GM12878 (cell line): ENCODE results near the gene SCARB2. TPM values are rescaled to one million over a fixed set of nuclear protein-coding genes. Genes with fewer than 3 reads are reported as not detected.

Source experiments
- ATAC-seq: fragments of 200-7000 bp; cut with Tn5 transposase; 3 replicates; pipeline ENCODE4 v1.9.1; 2020; ENCODE audit warnings: mild to moderate bottlenecking, moderate library complexity
- BruUV-seq: library from RNA; stranded (reverse); fragments of 400-500 nt; replicated peaks from 2 replicates; lab custom pipeline; 2021; lab: Mats Ljungman, UMichigan
- CTCF ChIA-PET: fragments of 300-600 bp; sonication (Branson Sonifier 250); formaldehyde crosslinking; extraction: SDS; loops from one replicate; lab custom pipeline; 2021; ENCODE audit warnings: inconsistent platforms; lab: Yijun Ruan, JAX
- POLR2A ChIA-PET: fragments of 350-600 bp; formaldehyde crosslinking; extraction: SDS; loops from one replicate; lab custom pipeline; 2021; ENCODE audit warnings: inconsistent platforms; lab: Charles Lee
- RAD21 ChIA-PET: fragments of 300-600 bp; sonication (Branson Sonifier 250); formaldehyde crosslinking; loops from one replicate; lab custom pipeline; 2023; ENCODE audit warnings: antibody characterized with exemption; ENCODE audit not compliant: unreplicated experiment; lab: Charles Lee
- SMC1A ChIA-PET: fragments of 300-600 bp; sonication (Branson Sonifier 250); formaldehyde crosslinking; loops from one replicate; lab custom pipeline; 2023; ENCODE audit not compliant: unreplicated experiment, uncharacterized antibody; lab: Charles Lee
- DNase-seq: peaks from one replicate; pipeline ENCODE4 v3.0.0-alpha.2; 2011; ENCODE audit warnings: low read depth, low spot score
- FAIRE-seq: peaks from 3 replicates; lab custom pipeline; 2011; peaks lifted over from hg19 to GRCh38; lab: Jason Lieb, UNC
- H2AFZ ChIP-seq: 2 replicates; pipeline ENCODE4 v1.6.0; 2011; ENCODE audit warnings: low read depth, low read length, control low read depth; ENCODE audit not compliant: control insufficient read depth
- H3K27ac ChIP-seq: 2 replicates; pipeline ENCODE4 v1.5.1; 2011; ENCODE audit warnings: control low read depth; ENCODE audit not compliant: control insufficient read depth, insufficient read depth
- H3K27me3 ChIP-seq, 2 experiments: replicated peaks in 1 of 2; 2 replicates each; pipeline versions ENCODE4 v1.6.0 to v1.6.1; 2011; ENCODE audit warnings: low read length in 1 of 2; ENCODE audit not compliant: control insufficient read depth in 2 of 2, insufficient read depth in 2 of 2
- H3K36me3 ChIP-seq, 2 experiments: 2 replicates each; pipeline ENCODE4 v1.5.1; 2011; ENCODE audit warnings: low read length in 1 of 2; ENCODE audit not compliant: control insufficient read depth in 2 of 2, insufficient read depth in 2 of 2
- H3K4me1 ChIP-seq: 2 replicates; pipeline ENCODE4 v1.6.1; 2011; ENCODE audit warnings: mild to moderate bottlenecking, low read length, moderate library complexity, mixed read lengths; ENCODE audit not compliant: control insufficient read depth, insufficient read depth
- H3K4me2 ChIP-seq: 2 replicates; pipeline ENCODE4 v1.6.0; 2011; ENCODE audit warnings: control low read depth; ENCODE audit not compliant: control insufficient read depth, insufficient read depth
- H3K4me3 ChIP-seq: fragments of 200-600 bp; sonication (generic); 2 replicates; pipeline ENCODE4 v1.5.1; 2016
- H3K79me2 ChIP-seq: 2 replicates; pipeline ENCODE4 v1.6.0; 2011; ENCODE audit warnings: low read length; ENCODE audit not compliant: control insufficient read depth, insufficient read depth
- H3K9ac ChIP-seq: 2 replicates; pipeline ENCODE4 v1.8.0; 2011; ENCODE audit warnings: low read length, control low read depth, mixed read lengths; ENCODE audit not compliant: control insufficient read depth, insufficient read depth
- H3K9me3 ChIP-seq: replicated peaks from 3 replicates; pipeline ENCODE4 v1.5.1; 2011; ENCODE audit warnings: mild to moderate bottlenecking, low read length; ENCODE audit not compliant: control insufficient read depth, insufficient read depth
- H4K20me1 ChIP-seq: 2 replicates; pipeline ENCODE4 v1.6.0; 2011; ENCODE audit not compliant: control insufficient read depth, insufficient read depth
- ATF2 ChIP-seq: IDR thresholded peaks from 2 replicates; pipeline ENCODE4 v1.6.1; 2012; ENCODE audit warnings: low read length, inconsistent platforms
- BHLHE40 ChIP-seq, 2 experiments: fragments of 450-650 bp in 1 of 2; IDR thresholded peaks; 2 replicates each; pipeline ENCODE4 v1.6.1; 2011 to 2017; ENCODE audit warnings: low read depth in 2 of 2, borderline replicate concordance in 1 of 2, improper control_type of control experiment in 1 of 2, low read length in 1 of 2, mild to moderate bottlenecking in 1 of 2
- CBFB ChIP-seq: IDR thresholded peaks from 2 replicates; pipeline ENCODE4 v1.6.1; 2016; ENCODE audit warnings: antibody characterized with exemption, low read depth
- CBX5 ChIP-seq: sonication (generic); IDR thresholded peaks from 2 replicates; pipeline ENCODE4 v1.6.1; 2016; ENCODE audit warnings: low read depth, moderate library complexity, mild to moderate bottlenecking, inconsistent platforms
- CREM ChIP-seq: IDR thresholded peaks from 2 replicates; pipeline ENCODE4 v1.6.1; 2014; ENCODE audit warnings: antibody characterized with exemption, low read depth
- CTCF ChIP-seq, 3 experiments: IDR thresholded peaks in 2 of 3; conservative IDR thresholded peaks in 1 of 3; 2 replicates each; pipeline ENCODE4 v1.5.1; 2011; ENCODE audit warnings: low read depth in 3 of 3, low read length in 3 of 3, mild to moderate bottlenecking in 3 of 3, control low read depth in 2 of 3, moderate library complexity in 2 of 3, inconsistent platforms in 1 of 3, mixed read lengths in 1 of 3; ENCODE audit not compliant: control insufficient read depth in 2 of 3, insufficient read depth in 1 of 3; ENCODE audit errors: extremely low read depth in 1 of 3
- E2F4 ChIP-seq: IDR thresholded peaks from 2 replicates; pipeline ENCODE4 v1.6.1; 2012; ENCODE audit warnings: low read depth, low read length, improper control_type of control experiment
- GATAD2B ChIP-seq: fragments of 450-650 bp; conservative IDR thresholded peaks from 2 replicates; pipeline ENCODE4 v1.6.1; 2017; ENCODE audit warnings: low read depth, mild to moderate bottlenecking, moderate library complexity
- IRF5 ChIP-seq: fragments of 450-650 bp; IDR thresholded peaks from 2 replicates; pipeline ENCODE4 v1.6.1; 2017; ENCODE audit warnings: borderline replicate concordance
- POLR2AphosphoS2 ChIP-seq: IDR thresholded peaks from 2 replicates; pipeline ENCODE4 v1.6.1; 2011; ENCODE audit warnings: low read depth, mild to moderate bottlenecking, low read length, improper control_type of control experiment, moderate library complexity
- RCOR1 ChIP-seq: conservative IDR thresholded peaks from 2 replicates; pipeline ENCODE4 v1.6.1; 2012; ENCODE audit warnings: low read depth, low read length, improper control_type of control experiment
- RFX5 ChIP-seq: IDR thresholded peaks from 2 replicates; pipeline ENCODE4 v1.6.1; 2011; ENCODE audit warnings: low read depth, low read length, improper control_type of control experiment
- SIN3A ChIP-seq: IDR thresholded peaks from 2 replicates; pipeline ENCODE4 v1.6.1; 2012; ENCODE audit warnings: low read depth, low read length, improper control_type of control experiment
- SMARCA5 ChIP-seq: fragments of 450-650 bp; IDR thresholded peaks from 2 replicates; pipeline ENCODE4 v1.6.1; 2017; ENCODE audit warnings: mild to moderate bottlenecking
- STAT3 ChIP-seq: IDR thresholded peaks from 2 replicates; pipeline ENCODE4 v1.6.1; 2011; ENCODE audit warnings: low read depth, low read length, improper control_type of control experiment
- TBL1XR1 ChIP-seq: IDR thresholded peaks from 2 replicates; pipeline ENCODE4 v1.6.1; 2012; ENCODE audit warnings: low read depth, low read length, improper control_type of control experiment
- ZBED1 ChIP-seq: IDR thresholded peaks from 2 replicates; pipeline ENCODE4 v1.6.1; 2016; ENCODE audit warnings: borderline replicate concordance
- WGBS: methylation state at CpG from one replicate; pipeline ENCODE4 v1.1.6; 2016; ENCODE audit warnings: low lambda C conversion rate; ENCODE audit not compliant: insufficient replicate concordance, insufficient coverage; ENCODE audit errors: missing lambda C conversion rate; 5-methylcytosine and 5-hydroxymethylcytosine counted together
- in situ Hi-C: fragments of 300-500 bp; cut with MboI; formaldehyde crosslinking; loops from 9 replicates; pipeline ENCODE4 v1.14.3; 2018; ENCODE audit warnings: mixed read lengths
- intact Hi-C: fragments of 100-400 bp; cut with micrococcal nuclease; formaldehyde crosslinking; loops from one replicate; pipeline ENCODE4 v1.14.2; 2022; ENCODE audit not compliant: unreplicated experiment
- polyA plus RNA-seq, 11 experiments: library from polyadenylated mRNA; depleted of rRNA in 4 of 11; unstranded in 6 of 11; stranded (reverse) in 5 of 11; fragments of >200 nt; fragmentation: Nextera tagmentation in 4 of 11; fragmentation: Illumina TruSeq in 1 of 11; extraction: Ambion mirVana in 4 of 11; extraction: Trizol in 1 of 11; gene quantifications; 1 replicate in 1 of 11; 2 replicates in 10 of 11; pipeline versions ENCODE4 v1.2.1 to v1.2.3, GENCODE V29; 2011 to 2016; ENCODE audit warnings: inconsistent platforms in 2 of 11, missing spikeins in 2 of 11, low read depth in 1 of 11
- total RNA-seq, 4 experiments: library from RNA; depleted of rRNA in 3 of 4; stranded (reverse); fragments of >200 nt in 3 of 4; fragmentation: Illumina TruSeq in 1 of 4; extraction: Trizol in 1 of 4; gene quantifications; 2 replicates each; pipeline versions ENCODE4 v1.2.1 to v1.2.3, GENCODE V29; 2013 to 2021

The SCARB2 gene
- total and polyA plus RNA-seq, 10 of the 15 experiments (the other 5 are each of a cell fraction or from before 2014, with no cell fraction given), result 2.1 to 11.7 (median 9.5) TPM

GRCh38 chr4:76148142-76148865, 65.3 kb downstream of the SCARB2 start, which contains the start of gene NUP54:
NUP54 (minus strand) TSS chr4:76148397; CDS start chr4:76148374, 23 bp downstream.
- CTCF ChIA-PET, result interaction anchor here (0.9 to 2.7 kb wide), 3 partner anchors 14 to 230 kb away, joined by 3 to 6 read pairs (median 5); no protein-coding TSS in a partner anchor
- intact Hi-C loops (loop anchor here (1.0 kb wide), 1 partner anchor 158 kb away; the partner anchor contains the start of gene SDAD1), in situ Hi-C loops (no loop called here)
- H3K4me2 ChIP-seq, result peak within 1 kb of the TSS; percentile 61
- peaks cover 3% of the 10 kb centered on the region; the same call in 1 of the 2 replicates for H3K4me1 ChIP-seq
- ATAC-seq, result peak; percentile 97
- DNase-seq, result peak; percentile 92
- no peaks in the 10 kb centered on the region for H3K9me3 ChIP-seq
- SMC1A ChIA-PET, result interaction anchor here (0.6 to 2.8 kb wide), 5 partner anchors 12 to 356 kb away, joined by 3 to 6 read pairs (median 3); partner anchors contain the start of gene SDAD1
- whole genome bisulfite sequencing, result under 1% methylated on average over 47 of the region's 47 CpGs
- H2AFZ ChIP-seq, result peak within 1 kb of the TSS; percentile 92
- H3K36me3 ChIP-seq, result peaks cover 0 to 11% of the 10 kb centered on the region in 2 experiments; a peak in 3 of 4 replicates
- POLR2A ChIA-PET, result interaction anchor here (1.0 kb wide), 2 partner anchors 50 to 86 kb away, joined by 3 to 5 read pairs; no protein-coding TSS in a partner anchor
- H3K79me2 ChIP-seq, result peaks cover 50% of the 10 kb centered on the region
- peak within 1 kb of the TSS; percentile 89 for H3K27ac ChIP-seq
- no TSS peak for BruUV-seq
- RAD21 ChIA-PET, result interaction anchor here (0.9 to 1.1 kb wide), 2 partner anchors 151 to 153 kb away, joined by 3 read pairs; no protein-coding TSS in a partner anchor
- peak; percentile 89 for FAIRE-seq
- H3K27me3 ChIP-seq, result no peaks in the 10 kb centered on the region
- peak within 1 kb of the TSS; percentile 76 for H3K9ac ChIP-seq
- H4K20me1 ChIP-seq, result no peaks in the 10 kb centered on the region
- peak within 1 kb of the TSS; percentile 89 for H3K4me3 ChIP-seq
- TF ChIP-seq RFX5 (no peak), CTCF (IDR thresholded peaks at IDR 0.05 in 2 of 3, conservative IDR thresholded peaks at IDR 0.05 in 1 of 3; ENCODE audit: control insufficient read depth in 2 of 3, extremely low read depth in 1 of 3, insufficient read depth in 1 of 3, low read depth in 3 of 3, low read length in 3 of 3) (no peak), BHLHE40 (IDR thresholded peaks at IDR 0.05; ENCODE audit: borderline replicate concordance in 1 of 2, low read depth in 2 of 2, low read length in 1 of 2) (peak; percentile 56 to 62; a peak in 3 of 4 replicates), IRF5 (no peak), SIN3A (peak; percentile 90), RCOR1 (no peak; the same call in 1 of the 2 replicates), SMARCA5 (peak; percentile 91), E2F4 (peak; percentile 20), POLR2AphosphoS2 (peak; percentile 88), GATAD2B (peak; percentile 85), CBX5 (peak; percentile 98), ZBED1 (peak; percentile 48; the same call in 1 of the 2 replicates), TBL1XR1 (peak; percentile 76; the same call in 1 of the 2 replicates), ATF2 (no peak; the same call in 1 of the 2 replicates), STAT3 (no peak), CREM (peak; percentile 95), CBFB (peak; percentile 80)
